MCF 10A (cell line): Measurements from ENCODE around the gene ABCC1. TPM values are rescaled to one million over a fixed set of nuclear protein-coding genes. Genes with fewer than 3 reads are reported as not detected.
"Not testable (repeated sequence)": the region's sequence is repeated elsewhere in the genome, so short reads cannot be mapped to it uniquely, and the experiment has no call there.

Experiments used
- BruUV-seq: library from RNA; stranded (reverse); fragments of 400-500 nt; replicated peaks from 2 replicates; lab custom pipeline; 2021; lab: Mats Ljungman, UMichigan
- CTCF ChIA-PET: fragments of 300-600 bp; sonication (Branson Sonifier 250); formaldehyde crosslinking; extraction: SDS; loops from one replicate; lab custom pipeline; 2021; ENCODE audit warnings: antibody characterized with exemption, inconsistent platforms; lab: Yijun Ruan, JAX
- POLR2A ChIA-PET: fragments of 300-600, 350-650 bp; sonication (Branson Sonifier 250); formaldehyde crosslinking; extraction: SDS; loops from one replicate; lab custom pipeline; 2020; ENCODE audit warnings: antibody characterized with exemption, inconsistent platforms; lab: Yijun Ruan, JAX
- DNase-seq: peaks from one replicate; pipeline ENCODE4 v3.0.0-alpha.2; 2018; ENCODE audit not compliant: unreplicated experiment
- H3K27ac Mint-ChIP-seq: one replicate; pipeline ENCODE4 v1.8.0; 2022; ENCODE audit warnings: mild to moderate bottlenecking, low read depth, mixed read lengths; ENCODE audit not compliant: unreplicated experiment
- H3K27me3 Mint-ChIP-seq: one replicate; pipeline ENCODE4 v1.8.0; 2022; ENCODE audit warnings: mixed read lengths; ENCODE audit not compliant: insufficient read depth, unreplicated experiment
- H3K36me3 Mint-ChIP-seq: one replicate; pipeline ENCODE4 v1.8.0; 2022; ENCODE audit warnings: mild to moderate bottlenecking, moderate library complexity, mixed read lengths; ENCODE audit not compliant: insufficient read depth, unreplicated experiment
- H3K4me1 Mint-ChIP-seq: one replicate; pipeline ENCODE4 v1.8.0; 2022; ENCODE audit warnings: mixed read lengths; ENCODE audit not compliant: insufficient read depth, unreplicated experiment
- H3K4me3 Mint-ChIP-seq: one replicate; pipeline ENCODE4 v1.8.0; 2022; ENCODE audit warnings: mild to moderate bottlenecking, moderate library complexity, mixed read lengths; ENCODE audit not compliant: unreplicated experiment
- H3K9me3 Mint-ChIP-seq: one replicate; pipeline ENCODE4 v1.8.0; 2022; ENCODE audit warnings: mixed read lengths; ENCODE audit not compliant: unreplicated experiment
- intact Hi-C: fragments of 100-400 bp; cut with micrococcal nuclease; formaldehyde crosslinking; loops from 2 replicates; pipeline ENCODE4 v1.14.1; 2022
- total RNA-seq: library from RNA; stranded (reverse); gene quantifications from 2 replicates; pipeline ENCODE4 v1.2.3, GENCODE V29; 2022
- TF ChIP-seq, protein P1 (sequence below): fragments of 200-600 bp; IDR thresholded peaks from one replicate; pipeline ENCODE4 v1.8.0; 2022; ENCODE audit warnings: antibody characterized with exemption, mild to moderate bottlenecking; ENCODE audit not compliant: unreplicated experiment

The ABCC1 gene
- total RNA-seq, 1 experiment from 2014 or later = 72.5 TPM

DNA sequence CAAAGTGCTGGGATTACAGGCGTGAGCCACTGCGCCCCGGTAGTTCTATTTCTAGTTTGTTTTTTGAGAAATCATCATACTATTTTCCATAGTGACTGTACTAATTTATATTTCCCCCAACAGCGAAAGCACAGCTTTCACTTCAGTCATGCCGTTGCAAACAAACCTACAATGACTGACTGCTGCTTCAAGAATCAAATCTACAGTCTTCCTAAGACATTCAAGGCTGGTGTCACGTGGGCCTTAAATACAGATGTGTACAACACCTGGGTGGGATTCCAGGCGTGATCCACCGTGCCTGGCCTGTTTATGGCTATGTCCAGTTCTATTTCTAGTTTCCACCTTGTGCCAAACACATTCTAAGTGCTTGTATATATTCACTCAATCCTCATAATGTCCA lies 201.9 kb downstream of the ABCC1 start:
- TF ChIP-seq, protein P1, sequence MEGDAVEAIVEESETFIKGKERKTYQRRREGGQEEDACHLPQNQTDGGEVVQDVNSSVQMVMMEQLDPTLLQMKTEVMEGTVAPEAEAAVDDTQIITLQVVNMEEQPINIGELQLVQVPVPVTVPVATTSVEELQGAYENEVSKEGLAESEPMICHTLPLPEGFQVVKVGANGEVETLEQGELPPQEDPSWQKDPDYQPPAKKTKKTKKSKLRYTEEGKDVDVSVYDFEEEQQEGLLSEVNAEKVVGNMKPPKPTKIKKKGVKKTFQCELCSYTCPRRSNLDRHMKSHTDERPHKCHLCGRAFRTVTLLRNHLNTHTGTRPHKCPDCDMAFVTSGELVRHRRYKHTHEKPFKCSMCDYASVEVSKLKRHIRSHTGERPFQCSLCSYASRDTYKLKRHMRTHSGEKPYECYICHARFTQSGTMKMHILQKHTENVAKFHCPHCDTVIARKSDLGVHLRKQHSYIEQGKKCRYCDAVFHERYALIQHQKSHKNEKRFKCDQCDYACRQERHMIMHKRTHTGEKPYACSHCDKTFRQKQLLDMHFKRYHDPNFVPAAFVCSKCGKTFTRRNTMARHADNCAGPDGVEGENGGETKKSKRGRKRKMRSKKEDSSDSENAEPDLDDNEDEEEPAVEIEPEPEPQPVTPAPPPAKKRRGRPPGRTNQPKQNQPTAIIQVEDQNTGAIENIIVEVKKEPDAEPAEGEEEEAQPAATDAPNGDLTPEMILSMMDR = no peak
- no peak overlapping the region for H3K4me3 Mint-ChIP-seq
- ChIA-PET POLR2A (no interaction called here), CTCF (no interaction called here)
- H3K9me3 Mint-ChIP-seq = no peaks in the 10 kb centered on the region
- peaks cover 16% of the 10 kb centered on the region for H3K27me3 Mint-ChIP-seq
- no peaks in the 10 kb centered on the region for H3K4me1 Mint-ChIP-seq
- H3K27ac Mint-ChIP-seq = no peak overlapping the region
- no TSS peak for BruUV-seq
- intact Hi-C loops = no loop called here
- no peaks in the 10 kb centered on the region for H3K36me3 Mint-ChIP-seq
- DNase-seq = no peak

DNA sequence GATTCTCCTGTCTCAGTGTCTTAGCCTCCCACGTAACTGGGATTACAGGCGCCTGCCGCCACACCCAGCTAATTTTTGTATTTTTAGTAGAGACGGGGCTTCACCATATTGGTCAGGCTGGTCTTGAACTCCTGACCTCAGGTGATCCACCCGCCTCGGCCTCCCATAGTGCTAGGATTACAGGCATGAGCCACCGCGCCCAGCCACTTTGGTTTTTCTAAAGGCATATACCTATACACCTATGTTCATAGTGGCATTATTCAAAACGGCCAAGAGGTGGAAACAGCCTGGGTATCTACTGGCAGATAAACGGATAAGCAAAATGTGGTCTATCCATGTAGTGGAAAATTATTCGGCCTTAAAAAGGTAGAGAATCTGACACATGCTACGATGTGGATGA lies 203.6 kb downstream of the ABCC1 start:
- H3K27ac Mint-ChIP-seq, H3K4me3 Mint-ChIP-seq, H3K9me3 Mint-ChIP-seq, POLR2A ChIA-PET, intact Hi-C loops, H3K4me1 Mint-ChIP-seq, H3K36me3 Mint-ChIP-seq, CTCF ChIA-PET, DNase-seq, BruUV-seq: not testable (repeated sequence)
- H3K27me3 Mint-ChIP-seq = peaks cover 16% of the 10 kb centered on the region

DNA sequence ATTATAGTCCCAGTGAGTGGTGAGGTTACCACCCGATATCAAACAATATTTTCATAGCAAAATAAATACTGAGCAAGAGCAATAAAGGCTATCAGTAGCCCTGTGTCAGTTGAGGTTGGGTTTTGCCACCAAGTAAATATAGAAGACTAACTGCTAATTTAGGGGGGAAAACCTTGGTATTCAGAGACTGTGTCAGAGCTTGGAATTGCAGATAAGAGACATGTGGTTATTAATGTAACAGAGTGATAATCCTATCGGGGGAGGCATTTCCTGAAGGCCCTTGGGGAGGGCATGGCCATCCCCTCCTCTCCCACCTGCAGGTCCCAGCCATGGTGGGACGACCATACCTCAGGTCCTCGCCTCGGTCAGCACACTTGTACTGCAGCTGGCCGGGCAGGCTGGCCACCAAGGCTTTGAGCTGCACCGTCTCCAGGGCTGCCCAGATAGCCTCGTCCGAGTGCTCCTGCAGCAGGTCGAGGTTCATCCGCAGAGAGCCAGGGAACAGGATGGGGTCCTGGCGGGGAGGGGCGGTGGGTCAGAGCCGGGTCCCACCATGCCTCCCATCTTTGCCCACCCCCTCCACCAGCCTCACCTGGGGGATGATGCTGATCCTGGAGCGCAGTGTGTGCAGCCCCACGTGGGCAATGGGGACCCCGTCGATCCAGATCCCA lies 205.0 kb downstream of the ABCC1 start:
- no peak for DNase-seq
- POLR2A ChIA-PET = no interaction called here
- Mint-ChIP-seq H3K27me3 (peaks cover 16% of the 10 kb centered on the region), H3K27ac (no peak overlapping the region), H3K9me3 (no peaks in the 10 kb centered on the region), H3K4me3 (no peak overlapping the region), H3K4me1 (no peaks in the 10 kb centered on the region), H3K36me3 (no peaks in the 10 kb centered on the region)
- no TSS peak for BruUV-seq
- TF ChIP-seq, protein P1 = no peak
- CTCF ChIA-PET = no interaction called here
- intact Hi-C loops = no loop called here

DNA sequence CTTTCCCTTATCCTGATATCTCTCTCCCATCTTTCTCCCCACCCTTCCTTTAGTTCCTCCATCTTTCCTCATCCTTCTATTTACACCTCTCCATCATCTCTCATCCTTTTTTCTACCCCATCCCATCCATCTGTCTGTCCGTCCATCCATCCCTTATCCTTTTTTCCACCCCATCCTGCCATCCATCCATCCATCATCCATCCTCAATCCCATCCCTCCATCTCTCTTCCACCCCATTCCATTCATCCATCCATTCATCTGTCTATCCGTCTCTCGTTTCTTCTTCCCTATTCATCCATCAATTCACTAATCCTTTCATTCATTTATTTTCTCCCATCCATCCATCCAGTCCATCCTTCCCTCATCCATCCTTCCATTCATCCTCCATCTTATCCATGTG lies 205.8 kb downstream of the ABCC1 start:
- DNase-seq = no peak
- intact Hi-C loops = no loop called here
- Mint-ChIP-seq H3K9me3 (no peaks in the 10 kb centered on the region), H3K4me1 (no peaks in the 10 kb centered on the region), H3K27me3 (peaks cover 16% of the 10 kb centered on the region), H3K27ac (no peak overlapping the region), H3K4me3 (no peak overlapping the region), H3K36me3 (no peaks in the 10 kb centered on the region)
- no TSS peak for BruUV-seq
- POLR2A ChIA-PET = no interaction called here
- TF ChIP-seq, protein P1 = no peak
- CTCF ChIA-PET = no interaction called here

DNA sequence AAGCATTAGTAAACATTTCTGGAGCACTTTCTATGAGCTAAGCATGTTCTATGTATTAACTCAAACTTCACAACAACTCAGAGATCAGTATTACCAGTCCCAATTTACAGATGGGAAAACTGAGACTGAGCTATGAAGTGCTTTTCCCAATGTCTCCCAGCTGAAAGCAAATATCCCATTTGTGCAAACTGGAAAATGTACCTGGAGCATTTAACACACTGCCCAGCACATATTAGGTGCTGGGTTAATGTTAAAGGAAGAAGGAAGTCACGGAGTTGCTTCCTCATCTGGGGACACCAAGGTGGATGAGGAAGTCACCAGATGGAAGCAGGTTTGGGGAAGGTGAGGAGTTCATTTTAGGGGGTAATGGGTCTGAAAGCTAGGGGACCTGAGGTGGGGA lies 207.8 kb downstream of the ABCC1 start:
- ChIA-PET CTCF (interaction anchor here (0.7 kb wide), 1 partner anchor 13 kb away, joined by 4 read pairs; no protein-coding TSS in a partner anchor), POLR2A (no interaction called here)
- no peak overlapping the region for H3K4me3 Mint-ChIP-seq
- peaks cover 16% of the 10 kb centered on the region for H3K27me3 Mint-ChIP-seq
- DNase-seq = no peak
- no peaks in the 10 kb centered on the region for H3K36me3 Mint-ChIP-seq
- no peaks in the 10 kb centered on the region for H3K9me3 Mint-ChIP-seq
- H3K4me1 Mint-ChIP-seq = no peaks in the 10 kb centered on the region
- intact Hi-C loops = no loop called here
- no TSS peak for BruUV-seq
- TF ChIP-seq, protein P1 = no peak
- no peak overlapping the region for H3K27ac Mint-ChIP-seq
